Purkinje cell (primary cell): ENCODE results near the gene PRAMEF12. TPM values are rescaled to one million over a fixed set of nuclear protein-coding genes. Genes with fewer than 3 reads are reported as not detected.

Experiments used
- polyA plus RNA-seq: library from polyadenylated mRNA; unstranded; fragments of >200 nt; fragmentation: Nextera tagmentation; gene quantifications from 2 replicates; pipeline ENCODE4 v1.2.1, GENCODE V29; 2014

PRAMEF12 gene
- not detected in 2 replicates for polyA plus RNA-seq

GRCh38 chr1:12773438-12773837 lies at the start of gene PRAMEF12:
Gene PRAMEF12, plus strand, starts transcription at chr1:12773738. Its CDS starts 1,130 bp downstream, at chr1:12774868.

GRCh38 chr1:12745992-12746323 lies 27.6 kb upstream of the PRAMEF12 start, which contains the start of gene CFAP107:
Gene CFAP107, plus strand, starts transcription at chr1:12746200. Its CDS starts 231 bp downstream, at chr1:12746431.

GRCh38 chr1:12791097-12791496 lies 17.6 kb downstream of the PRAMEF12 start, which contains the start of gene PRAMEF1:
Gene PRAMEF1, plus strand, starts transcription at chr1:12791397. Its CDS starts 1,831 bp downstream, at chr1:12793228.

Other genes with a start within 250 kb of the PRAMEF12 start
- 0.38 and 0.87 TPM in 2 replicates for gene DHRS3, start 155.5 kb upstream of the PRAMEF12 start, polyA plus RNA-seq
- gene AADACL4, start 129.7 kb upstream of the PRAMEF12 start, polyA plus RNA-seq = not detected in 2 replicates
- not detected in 2 replicates for gene AADACL3, start 57.6 kb upstream of the PRAMEF12 start, polyA plus RNA-seq
- gene CFAP107, start 27.5 kb upstream of the PRAMEF12 start, polyA plus RNA-seq = not detected in 2 replicates
- not detected in 2 replicates for gene PRAMEF1, start 17.7 kb downstream of the PRAMEF12 start, polyA plus RNA-seq
- gene PRAMEF11, start 57.7 kb downstream of the PRAMEF12 start, polyA plus RNA-seq = not detected in 2 replicates
- not detected in 2 replicates for gene HNRNPCL1, start 75.0 kb downstream of the PRAMEF12 start, polyA plus RNA-seq
- gene PRAMEF2, start 83.3 kb downstream of the PRAMEF12 start, polyA plus RNA-seq = not detected in 2 replicates
- gene PRAMEF4, start 112.5 kb downstream of the PRAMEF12 start, polyA plus RNA-seq = not detected in 2 replicates
- not detected in 2 replicates for gene PRAMEF10, start 124.5 kb downstream of the PRAMEF12 start, polyA plus RNA-seq
- not detected in 2 replicates for gene PRAMEF7, start 142.9 kb downstream of the PRAMEF12 start, polyA plus RNA-seq
- gene PRAMEF6, start 173.8 kb downstream of the PRAMEF12 start, polyA plus RNA-seq = not detected in 2 replicates